DOHH2 (cell line): Measurements from ENCODE around the gene BMP6.

Experiments used
- CTCF ChIP-seq: fragments of 200-600 bp; sonication (generic); IDR thresholded peaks from one replicate; pipeline ENCODE4 v1.5.1; 2014; ENCODE audit warnings: antibody characterized with exemption, mild to moderate bottlenecking, low read depth, low read length; ENCODE audit not compliant: poor library complexity, severe bottlenecking
- EZH2phosphoT487 ChIP-seq: fragments of 200-600 bp; sonication (generic); IDR thresholded peaks from 2 replicates; pipeline ENCODE4 v1.6.1; 2017; ENCODE audit warnings: borderline replicate concordance, mild to moderate bottlenecking, antibody characterized with exemption, low read length, moderate library complexity, mixed read lengths

DNA sequence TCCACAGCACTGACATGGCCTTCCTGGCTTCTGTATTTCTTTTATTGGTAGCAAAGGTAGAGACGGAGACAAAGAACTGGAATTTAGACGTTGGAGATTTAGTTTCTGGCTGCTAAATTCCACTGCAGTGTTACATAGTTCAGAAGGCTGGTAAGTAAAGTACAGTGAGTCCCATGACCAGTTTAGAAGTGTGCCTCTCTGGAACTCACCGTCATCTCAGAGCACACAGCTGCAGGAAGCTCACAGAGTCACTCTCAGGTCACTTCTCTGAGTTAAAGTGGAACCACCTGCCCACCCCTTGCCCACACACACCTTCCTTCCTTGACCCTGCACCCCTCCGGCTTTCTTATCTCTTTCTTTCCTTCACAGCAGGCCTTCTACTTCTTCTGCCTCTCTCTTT lies 19.6 kb upstream of the BMP6 start:
- TF ChIP-seq CTCF (no peak), EZH2phosphoT487 (no peak)
